WTC11 (cell line): ENCODE results near the gene NAPSA. TPM values are rescaled to one million over a fixed set of nuclear protein-coding genes. Genes with fewer than 3 reads are reported as not detected.

Experiments used
- ATAC-seq: fragments of 200-7000 bp; cut with Tn5 transposase; 2 replicates; pipeline ENCODE4 v1.10.0; 2021; ENCODE audit warnings: mild to moderate bottlenecking, moderate library complexity
- CTCF ChIA-PET: fragments of 300-600 bp; sonication (Branson Sonifier 250); formaldehyde crosslinking; loops from one replicate; lab custom pipeline; 2021; ENCODE audit warnings: antibody characterized with exemption; lab: Charles Lee
- POLR2A ChIA-PET: fragments of 350-600 bp; sonication (Branson Sonifier 250); formaldehyde crosslinking; loops from one replicate; lab custom pipeline; 2021; ENCODE audit warnings: antibody characterized with exemption; lab: Charles Lee
- DNase-seq: peaks from one replicate; pipeline ENCODE4 v3.0.0; 2021; ENCODE audit warnings: low spot score
- H3K27ac Mint-ChIP-seq: 2 replicates; pipeline ENCODE4 v1.8.0; 2021; ENCODE audit warnings: mixed read lengths
- H3K27me3 Mint-ChIP-seq: 2 replicates; pipeline ENCODE4 v1.8.0; 2021; ENCODE audit warnings: low read depth, mild to moderate bottlenecking, moderate library complexity, mixed read lengths
- H3K36me3 Mint-ChIP-seq: 2 replicates; pipeline ENCODE4 v1.8.0; 2021; ENCODE audit warnings: mixed read lengths
- H3K4me1 Mint-ChIP-seq: 2 replicates; pipeline ENCODE4 v1.8.0; 2022; ENCODE audit warnings: mixed read lengths
- H3K4me3 Mint-ChIP-seq: 2 replicates; pipeline ENCODE4 v1.8.0; 2021; ENCODE audit warnings: mild to moderate bottlenecking, moderate library complexity, mixed read lengths
- H3K9me3 Mint-ChIP-seq: 2 replicates; pipeline ENCODE4 v1.8.0; 2021; ENCODE audit warnings: mixed read lengths
- CREB1 ChIP-seq: sonication (generic); formaldehyde crosslinking; IDR thresholded peaks from 2 replicates; pipeline ENCODE4 v1.8.0; 2023; ENCODE audit warnings: mild to moderate bottlenecking, missing genetic modification reagents
- FOXP1 ChIP-seq: sonication (generic); formaldehyde crosslinking; IDR thresholded peaks from 2 replicates; pipeline ENCODE4 v1.8.0; 2022; ENCODE audit warnings: missing genetic modification reagents, mild to moderate bottlenecking, moderate library complexity, borderline replicate concordance
- GRHL2 ChIP-seq: fragments of 250-450 bp; sonication (Bioruptor Pico); IDR thresholded peaks from 2 replicates; pipeline ENCODE4 v1.8.0; 2022; ENCODE audit warnings: mild to moderate bottlenecking, moderate library complexity; ENCODE audit not compliant: insufficient replicate concordance, severe bottlenecking
- MYBL2 ChIP-seq: sonication (generic); formaldehyde crosslinking; IDR thresholded peaks from 2 replicates; pipeline ENCODE4 v1.8.1; 2023; ENCODE audit warnings: mild to moderate bottlenecking, moderate library complexity, missing genetic modification reagents
- NFYB ChIP-seq: sonication (generic); formaldehyde crosslinking; conservative IDR thresholded peaks from 2 replicates; pipeline ENCODE4 v1.8.0; 2022; ENCODE audit warnings: low read depth, missing genetic modification reagents
- NR3C1 ChIP-seq: sonication (generic); formaldehyde crosslinking; conservative IDR thresholded peaks from 2 replicates; pipeline ENCODE4 v1.8.1; 2023; ENCODE audit warnings: low read depth, mild to moderate bottlenecking, missing genetic modification reagents
- PRRX2 ChIP-seq: fragments of 250-450 bp; sonication (Bioruptor Pico); IDR thresholded peaks from 2 replicates; pipeline ENCODE4 v1.8.0; 2021; ENCODE audit warnings: mild to moderate bottlenecking
- SMAD4 ChIP-seq: sonication (generic); formaldehyde crosslinking; IDR thresholded peaks from 2 replicates; pipeline ENCODE4 v1.8.0; 2022; ENCODE audit warnings: mild to moderate bottlenecking, missing genetic modification reagents
- SP1 ChIP-seq: sonication (generic); formaldehyde crosslinking; conservative IDR thresholded peaks from 2 replicates; pipeline ENCODE4 v1.8.1; 2022; ENCODE audit warnings: missing genetic modification reagents
- ZNF219 ChIP-seq: sonication (generic); formaldehyde crosslinking; IDR thresholded peaks from 2 replicates; pipeline ENCODE4 v1.8.0; 2023; ENCODE audit warnings: missing genetic modification reagents, mild to moderate bottlenecking, borderline replicate concordance
- ZNF232 ChIP-seq: sonication (generic); formaldehyde crosslinking; IDR thresholded peaks from 2 replicates; pipeline ENCODE4 v1.8.0; 2022; ENCODE audit warnings: mild to moderate bottlenecking, missing genetic modification reagents
- total RNA-seq: library from RNA; stranded (reverse); gene quantifications from 3 replicates; pipeline ENCODE4 v1.2.3, GENCODE V29; 2021
- TF ChIP-seq, protein P1 (sequence below): fragments of 250-450 bp; sonication (Bioruptor Pico); IDR thresholded peaks from 2 replicates; pipeline ENCODE4 v1.9.0; 2021; ENCODE audit warnings: mild to moderate bottlenecking
- TF ChIP-seq, protein P2 (sequence below): sonication (generic); formaldehyde crosslinking; IDR thresholded peaks from 2 replicates; pipeline ENCODE4 v1.8.0; 2023; ENCODE audit warnings: mild to moderate bottlenecking, missing genetic modification reagents
- TF ChIP-seq, protein P3 (sequence below): sonication (generic); formaldehyde crosslinking; IDR thresholded peaks from 2 replicates; pipeline ENCODE4 v1.8.1; 2023; ENCODE audit warnings: mild to moderate bottlenecking, moderate library complexity, missing genetic modification reagents
- TF ChIP-seq, protein P4 (sequence below): sonication (generic); formaldehyde crosslinking; IDR thresholded peaks from 2 replicates; pipeline ENCODE4 v1.8.1; 2023; ENCODE audit warnings: mild to moderate bottlenecking, missing genetic modification reagents, moderate library complexity

Gene NAPSA
- total RNA-seq, 1 experiment from 2014 or later = 2.7 TPM

DNA sequence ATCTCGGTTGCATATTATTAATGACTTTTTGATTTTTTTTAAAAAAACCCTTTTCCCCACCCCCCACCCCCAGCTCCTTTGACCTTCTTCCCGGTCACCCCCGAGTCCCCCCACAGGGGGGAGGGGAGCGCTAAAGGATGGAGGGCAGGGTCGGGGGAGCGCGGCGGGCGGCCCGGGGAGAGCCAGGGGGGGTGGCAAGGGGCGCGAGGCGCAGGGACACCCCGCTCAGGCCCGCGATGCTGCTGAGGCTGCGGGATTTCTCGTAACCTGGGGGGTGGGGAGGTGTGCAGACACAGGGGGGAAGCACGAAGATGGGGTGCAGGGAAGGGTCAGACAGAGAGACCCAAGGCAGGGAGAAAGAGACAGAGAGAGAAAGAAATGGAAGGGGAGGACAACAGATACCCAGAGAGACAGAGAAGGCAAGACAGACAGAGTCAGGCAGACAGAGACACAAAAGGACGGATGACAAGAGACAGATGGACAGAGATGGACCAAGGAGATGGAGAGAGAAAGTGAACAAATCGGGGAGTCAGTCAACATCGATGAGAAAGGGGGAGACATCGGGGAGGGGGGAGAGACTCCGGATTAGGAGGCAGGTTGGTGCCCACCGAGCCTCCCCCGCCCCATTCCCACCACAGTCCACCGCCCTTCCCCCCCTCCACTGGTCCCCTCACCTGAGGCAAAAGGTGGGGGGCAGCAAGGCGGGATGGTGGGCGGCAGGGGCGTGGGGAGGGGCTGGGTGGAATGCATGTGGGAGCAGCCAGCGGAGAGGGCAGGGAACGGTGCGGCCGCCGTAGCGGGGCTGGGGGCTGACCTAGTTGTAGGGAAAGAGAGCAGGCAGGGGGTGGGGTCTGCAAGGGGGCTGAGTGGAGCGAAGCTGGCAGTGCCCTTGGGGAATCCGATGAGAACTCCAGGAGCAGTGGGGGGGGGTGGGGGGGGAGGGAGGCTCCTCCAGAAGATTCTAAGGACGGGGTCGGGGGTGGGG lies 50.4 kb downstream of the NAPSA start (continued):
- TF ChIP-seq, protein P1, sequence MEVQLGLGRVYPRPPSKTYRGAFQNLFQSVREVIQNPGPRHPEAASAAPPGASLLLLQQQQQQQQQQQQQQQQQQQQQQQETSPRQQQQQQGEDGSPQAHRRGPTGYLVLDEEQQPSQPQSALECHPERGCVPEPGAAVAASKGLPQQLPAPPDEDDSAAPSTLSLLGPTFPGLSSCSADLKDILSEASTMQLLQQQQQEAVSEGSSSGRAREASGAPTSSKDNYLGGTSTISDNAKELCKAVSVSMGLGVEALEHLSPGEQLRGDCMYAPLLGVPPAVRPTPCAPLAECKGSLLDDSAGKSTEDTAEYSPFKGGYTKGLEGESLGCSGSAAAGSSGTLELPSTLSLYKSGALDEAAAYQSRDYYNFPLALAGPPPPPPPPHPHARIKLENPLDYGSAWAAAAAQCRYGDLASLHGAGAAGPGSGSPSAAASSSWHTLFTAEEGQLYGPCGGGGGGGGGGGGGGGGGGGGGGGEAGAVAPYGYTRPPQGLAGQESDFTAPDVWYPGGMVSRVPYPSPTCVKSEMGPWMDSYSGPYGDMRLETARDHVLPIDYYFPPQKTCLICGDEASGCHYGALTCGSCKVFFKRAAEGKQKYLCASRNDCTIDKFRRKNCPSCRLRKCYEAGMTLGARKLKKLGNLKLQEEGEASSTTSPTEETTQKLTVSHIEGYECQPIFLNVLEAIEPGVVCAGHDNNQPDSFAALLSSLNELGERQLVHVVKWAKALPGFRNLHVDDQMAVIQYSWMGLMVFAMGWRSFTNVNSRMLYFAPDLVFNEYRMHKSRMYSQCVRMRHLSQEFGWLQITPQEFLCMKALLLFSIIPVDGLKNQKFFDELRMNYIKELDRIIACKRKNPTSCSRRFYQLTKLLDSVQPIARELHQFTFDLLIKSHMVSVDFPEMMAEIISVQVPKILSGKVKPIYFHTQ = no peak
- TF ChIP-seq, protein P2, sequence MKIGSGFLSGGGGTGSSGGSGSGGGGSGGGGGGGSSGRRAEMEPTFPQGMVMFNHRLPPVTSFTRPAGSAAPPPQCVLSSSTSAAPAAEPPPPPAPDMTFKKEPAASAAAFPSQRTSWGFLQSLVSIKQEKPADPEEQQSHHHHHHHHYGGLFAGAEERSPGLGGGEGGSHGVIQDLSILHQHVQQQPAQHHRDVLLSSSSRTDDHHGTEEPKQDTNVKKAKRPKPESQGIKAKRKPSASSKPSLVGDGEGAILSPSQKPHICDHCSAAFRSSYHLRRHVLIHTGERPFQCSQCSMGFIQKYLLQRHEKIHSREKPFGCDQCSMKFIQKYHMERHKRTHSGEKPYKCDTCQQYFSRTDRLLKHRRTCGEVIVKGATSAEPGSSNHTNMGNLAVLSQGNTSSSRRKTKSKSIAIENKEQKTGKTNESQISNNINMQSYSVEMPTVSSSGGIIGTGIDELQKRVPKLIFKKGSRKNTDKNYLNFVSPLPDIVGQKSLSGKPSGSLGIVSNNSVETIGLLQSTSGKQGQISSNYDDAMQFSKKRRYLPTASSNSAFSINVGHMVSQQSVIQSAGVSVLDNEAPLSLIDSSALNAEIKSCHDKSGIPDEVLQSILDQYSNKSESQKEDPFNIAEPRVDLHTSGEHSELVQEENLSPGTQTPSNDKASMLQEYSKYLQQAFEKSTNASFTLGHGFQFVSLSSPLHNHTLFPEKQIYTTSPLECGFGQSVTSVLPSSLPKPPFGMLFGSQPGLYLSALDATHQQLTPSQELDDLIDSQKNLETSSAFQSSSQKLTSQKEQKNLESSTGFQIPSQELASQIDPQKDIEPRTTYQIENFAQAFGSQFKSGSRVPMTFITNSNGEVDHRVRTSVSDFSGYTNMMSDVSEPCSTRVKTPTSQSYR (CRISPR knock-in tag) = peak; percentile 34; the same call in 1 of the 2 replicates
- TF ChIP-seq ZNF219 (no peak), SP1 (0 out of 2 replicates have a peak, but pooled peaks have one; percentile 19), SMAD4 (no peak), NR3C1 (CRISPR knock-in tag) (no peak)

DNA sequence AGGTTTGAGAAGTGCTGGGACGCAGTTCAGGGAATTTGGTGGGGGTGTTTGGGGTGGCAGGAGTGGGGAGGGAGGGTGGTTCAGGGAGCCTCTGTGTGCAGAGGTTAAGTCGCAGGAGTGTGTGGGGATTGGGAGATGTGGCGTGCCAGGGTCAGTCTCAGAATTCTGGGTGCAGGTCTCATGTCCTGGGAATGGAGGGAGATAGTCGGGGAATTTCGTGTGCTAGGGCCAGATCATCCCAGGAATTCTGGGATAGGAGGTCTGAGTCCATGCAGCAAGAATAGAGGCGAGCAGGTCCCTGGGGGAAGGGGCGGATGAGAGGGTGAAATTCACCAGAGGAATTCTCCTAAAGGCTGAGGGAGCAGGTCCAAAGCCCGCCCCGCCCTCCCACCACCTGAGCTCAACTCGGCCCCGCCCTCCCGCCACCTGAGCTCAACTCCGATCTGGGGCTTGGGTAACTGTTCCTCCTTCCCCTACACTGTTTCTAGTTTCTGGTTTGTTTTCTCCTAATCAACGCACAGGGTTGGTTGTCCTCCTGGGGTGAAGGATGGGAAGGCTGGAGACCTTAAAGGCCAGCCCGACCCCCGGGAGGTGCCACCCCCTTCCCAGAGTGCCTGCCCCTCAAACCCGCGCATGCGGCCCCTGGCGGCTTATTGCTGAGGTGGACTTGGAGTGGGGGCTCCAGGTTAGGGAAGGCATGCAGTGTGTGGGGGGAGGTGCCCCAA lies 51.5 kb downstream of the NAPSA start:
- H3K27ac Mint-ChIP-seq = peak overlapping the region; percentile 99
- peaks cover 21% of the 10 kb centered on the region for H3K27me3 Mint-ChIP-seq
- ChIA-PET POLR2A (interaction anchor here (0.8 to 1.5 kb wide), 5 partner anchors 12 to 48 kb away, joined by 3 to 13 read pairs (median 8); partner anchors contain the start of gene KCNC3), CTCF (interaction anchor here (0.5 to 3.5 kb wide), 26 partner anchors 8 to 770 kb away, joined by 3 to 34 read pairs (median 5); partner anchors contain the start of gene KCNC3)
- ATAC-seq (peak; percentile 24), DNase-seq (peak; percentile 77)
- no peaks in the 10 kb centered on the region for H3K9me3 Mint-ChIP-seq
- peak overlapping the region; percentile 82 for H3K4me3 Mint-ChIP-seq
- peaks cover 30% of the 10 kb centered on the region for H3K4me1 Mint-ChIP-seq
- TF ChIP-seq PRRX2 (CRISPR knock-in tag) (no peak), MYBL2 (CRISPR knock-in tag) (0 out of 2 replicates have a peak, but pooled peaks have one; percentile 38), ZNF232 (no peak), SP1 (peak; percentile 25), CREB1 (no peak), NFYB (no peak), FOXP1 (no peak), GRHL2 (CRISPR knock-in tag) (no peak)
- TF ChIP-seq, protein P3, sequence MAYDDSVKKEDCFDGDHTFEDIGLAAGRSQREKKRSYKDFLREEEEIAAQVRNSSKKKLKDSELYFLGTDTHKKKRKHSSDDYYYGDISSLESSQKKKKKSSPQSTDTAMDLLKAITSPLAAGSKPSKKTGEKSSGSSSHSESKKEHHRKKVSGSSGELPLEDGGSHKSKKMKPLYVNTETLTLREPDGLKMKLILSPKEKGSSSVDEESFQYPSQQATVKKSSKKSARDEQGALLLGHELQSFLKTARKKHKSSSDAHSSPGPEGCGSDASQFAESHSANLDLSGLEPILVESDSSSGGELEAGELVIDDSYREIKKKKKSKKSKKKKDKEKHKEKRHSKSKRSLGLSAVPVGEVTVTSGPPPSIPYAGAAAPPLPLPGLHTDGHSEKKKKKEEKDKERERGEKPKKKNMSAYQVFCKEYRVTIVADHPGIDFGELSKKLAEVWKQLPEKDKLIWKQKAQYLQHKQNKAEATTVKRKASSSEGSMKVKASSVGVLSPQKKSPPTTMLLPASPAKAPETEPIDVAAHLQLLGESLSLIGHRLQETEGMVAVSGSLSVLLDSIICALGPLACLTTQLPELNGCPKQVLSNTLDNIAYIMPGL (CRISPR knock-in tag) = no peak
- TF ChIP-seq, protein P2 (CRISPR knock-in tag) = no peak
- TF ChIP-seq, protein P4, sequence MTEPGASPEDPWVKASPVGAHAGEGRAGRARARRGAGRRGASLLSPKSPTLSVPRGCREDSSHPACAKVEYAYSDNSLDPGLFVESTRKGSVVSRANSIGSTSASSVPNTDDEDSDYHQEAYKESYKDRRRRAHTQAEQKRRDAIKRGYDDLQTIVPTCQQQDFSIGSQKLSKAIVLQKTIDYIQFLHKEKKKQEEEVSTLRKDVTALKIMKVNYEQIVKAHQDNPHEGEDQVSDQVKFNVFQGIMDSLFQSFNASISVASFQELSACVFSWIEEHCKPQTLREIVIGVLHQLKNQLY (CRISPR knock-in tag) = no peak
- TF ChIP-seq, protein P1 = no peak
- TF ChIP-seq, all 79 proteins: peak for 2
- no peaks in the 10 kb centered on the region; the same call in 1 of the 2 replicates for H3K36me3 Mint-ChIP-seq
